IMR-90 (cell line): ENCODE data around the gene CDK1. TPM values are rescaled to one million over a fixed set of nuclear protein-coding genes. Genes with fewer than 3 reads are reported as not detected.

Experiments
- ATAC-seq: fragments of 200-7000 bp; cut with Tn5 transposase; 2 replicates; pipeline ENCODE4 v1.9.1; 2020; ENCODE audit warnings: low read depth, mild to moderate bottlenecking, moderate library complexity
- BruUV-seq: library from RNA; stranded (reverse); fragments of 400-500 nt; replicated peaks from 2 replicates; lab custom pipeline; 2021; lab: Mats Ljungman, UMichigan
- CTCF ChIA-PET: fragments of 300-600 bp; formaldehyde crosslinking; extraction: SDS; loops from one replicate; lab custom pipeline; 2021; ENCODE audit warnings: antibody characterized with exemption; lab: Yijun Ruan, JAX
- POLR2A ChIA-PET: fragments of 300-600 bp; sonication (Branson Sonifier 250); formaldehyde crosslinking; loops from one replicate; lab custom pipeline; 2022; ENCODE audit warnings: antibody characterized with exemption; ENCODE audit not compliant: unreplicated experiment; lab: Charles Lee
- DNase-seq: peaks from one replicate; pipeline ENCODE4 v3.0.0; 2013
- H2AFZ ChIP-seq: replicated peaks from 2 replicates; pipeline ENCODE3; 2013; ENCODE audit warnings: low read length, mild to moderate bottlenecking; ENCODE audit not compliant: poor library complexity
- H2AK5ac ChIP-seq: 2 replicates; pipeline ENCODE4 v1.6.1; 2013; ENCODE audit warnings: low read depth, low read length, inconsistent platforms
- H2AK9ac ChIP-seq: replicated peaks from 2 replicates; pipeline ENCODE3; 2013; ENCODE audit warnings: mild to moderate bottlenecking, low read depth, low read length, moderate library complexity; ENCODE audit not compliant: poor library complexity
- H2BK120ac ChIP-seq: 2 replicates; pipeline ENCODE4 v1.6.1; 2013; ENCODE audit warnings: low read depth, low read length, inconsistent platforms
- H2BK15ac ChIP-seq: 3 replicates; pipeline ENCODE4 v1.6.1; 2013; ENCODE audit warnings: low read depth, low read length, inconsistent platforms
- H2BK20ac ChIP-seq: 2 replicates; pipeline ENCODE4 v1.6.1; 2013; ENCODE audit warnings: low read depth, mild to moderate bottlenecking, inconsistent platforms, low read length, moderate library complexity
- H2BK5ac ChIP-seq: 2 replicates; pipeline ENCODE4 v1.6.1; 2013; ENCODE audit warnings: mild to moderate bottlenecking, low read depth, low read length, inconsistent platforms; ENCODE audit not compliant: poor library complexity, severe bottlenecking
- H3K14ac ChIP-seq: replicated peaks from 2 replicates; pipeline ENCODE4 v1.6.1; 2013; ENCODE audit warnings: low read depth, low read length, inconsistent platforms
- H3K18ac ChIP-seq: 2 replicates; pipeline ENCODE4 v1.6.1; 2013; ENCODE audit warnings: low read depth, low read length, control low read depth
- H3K23ac ChIP-seq: 2 replicates; pipeline ENCODE4 v1.6.1; 2013; ENCODE audit warnings: low read depth, low read length, inconsistent platforms
- H3K27ac ChIP-seq: 2 replicates; pipeline ENCODE4 v1.5.1; 2013; ENCODE audit warnings: mild to moderate bottlenecking, control low read depth, low read length; ENCODE audit not compliant: insufficient read depth
- H3K27me3 ChIP-seq: 2 replicates; pipeline ENCODE4 v1.6.1; 2013; ENCODE audit warnings: low read length; ENCODE audit not compliant: control insufficient read depth, insufficient read depth
- H3K36me3 ChIP-seq: 2 replicates; pipeline ENCODE4 v1.6.1; 2013; ENCODE audit warnings: low read length, mixed read lengths; ENCODE audit not compliant: control insufficient read depth, insufficient read depth
- H3K4ac ChIP-seq: 2 replicates; pipeline ENCODE4 v1.6.1; 2013; ENCODE audit warnings: low read depth, low read length, inconsistent platforms
- H3K4me1 ChIP-seq: 2 replicates; pipeline ENCODE4 v1.6.1; 2013; ENCODE audit warnings: low read length, mixed read lengths; ENCODE audit not compliant: control insufficient read depth, insufficient read depth
- H3K4me2 ChIP-seq: 2 replicates; pipeline ENCODE4 v1.6.1; 2013; ENCODE audit warnings: low read depth, mild to moderate bottlenecking, control low read depth, low read length, moderate library complexity
- H3K4me3 ChIP-seq: 2 replicates; pipeline ENCODE4 v1.5.1; 2013; ENCODE audit warnings: low read depth, mild to moderate bottlenecking, control low read depth, low read length, moderate library complexity; ENCODE audit not compliant: insufficient read depth
- H3K56ac ChIP-seq: 2 replicates; pipeline ENCODE4 v1.6.1; 2013; ENCODE audit warnings: low read length, inconsistent platforms; ENCODE audit not compliant: insufficient read depth; ENCODE audit errors: extremely low read depth
- H3K79me1 ChIP-seq, 2 experiments: 2 replicates each; pipeline ENCODE4 v1.6.1; 2013; ENCODE audit warnings: low read length in 2 of 2, inconsistent platforms in 1 of 2, low read depth in 1 of 2
- H3K9ac ChIP-seq: 2 replicates; pipeline ENCODE4 v1.6.1; 2013; ENCODE audit warnings: low read depth, low read length, control low read depth
- H3K9me1 ChIP-seq: 2 replicates; pipeline ENCODE4 v1.6.1; 2013; ENCODE audit warnings: low read length, inconsistent platforms; ENCODE audit not compliant: insufficient read depth
- H3K9me3 ChIP-seq: 2 replicates; pipeline ENCODE4 v1.6.1; 2013; ENCODE audit warnings: low read length; ENCODE audit not compliant: control insufficient read depth, insufficient read depth
- H4K20me1 ChIP-seq: 2 replicates; pipeline ENCODE4 v1.6.1; 2013; ENCODE audit warnings: low read length, inconsistent platforms; ENCODE audit not compliant: insufficient read depth
- H4K5ac ChIP-seq: 2 replicates; pipeline ENCODE4 v1.6.1; 2013; ENCODE audit warnings: mild to moderate bottlenecking, low read depth, low read length, control low read depth
- H4K8ac ChIP-seq, 2 experiments: 2 replicates each; pipeline ENCODE4 v1.6.1; 2013; ENCODE audit warnings: low read depth in 2 of 2, low read length in 2 of 2, control low read depth in 1 of 2, inconsistent platforms in 1 of 2
- H4K91ac ChIP-seq: 2 replicates; pipeline ENCODE4 v1.6.1; 2013; ENCODE audit warnings: low read depth, low read length, inconsistent platforms; ENCODE audit not compliant: insufficient read depth
- BHLHE40 ChIP-seq: fragments of 150-350 bp; IDR thresholded peaks from 2 replicates; pipeline ENCODE4 v1.6.1; 2016; ENCODE audit warnings: mild to moderate bottlenecking, low read depth, low read length
- CEBPB ChIP-seq: IDR thresholded peaks from 2 replicates; pipeline ENCODE4 v1.6.1; 2012; ENCODE audit warnings: low read depth, low read length, improper control_type of control experiment
- CHD1 ChIP-seq: IDR thresholded peaks from 2 replicates; pipeline ENCODE4 v1.6.1; 2012; ENCODE audit warnings: low read depth, low read length, improper control_type of control experiment
- FOS ChIP-seq: fragments of 150-350 bp; IDR thresholded peaks from 2 replicates; pipeline ENCODE4 v1.6.1; 2016; ENCODE audit warnings: low read depth, low read length
- MAFK ChIP-seq: IDR thresholded peaks from 2 replicates; pipeline ENCODE4 v1.6.1; 2012; ENCODE audit warnings: low read depth, low read length, improper control_type of control experiment
- MAZ ChIP-seq: IDR thresholded peaks from 2 replicates; pipeline ENCODE4 v1.6.1; 2012; ENCODE audit warnings: low read depth, mild to moderate bottlenecking, low read length, improper control_type of control experiment, moderate library complexity, borderline replicate concordance
- MXI1 ChIP-seq: IDR thresholded peaks from 2 replicates; pipeline ENCODE4 v1.6.1; 2012; ENCODE audit warnings: low read depth, mild to moderate bottlenecking, low read length, moderate library complexity, borderline replicate concordance
- NFE2L2 ChIP-seq: fragments of 150-350 bp; IDR thresholded peaks from 2 replicates; pipeline ENCODE4 v1.6.1; 2016; ENCODE audit warnings: low read depth, mild to moderate bottlenecking, low read length
- POLR2A ChIP-seq: IDR thresholded peaks from 2 replicates; pipeline ENCODE4 v1.6.1; 2012; ENCODE audit warnings: mild to moderate bottlenecking, low read depth, low read length
- RCOR1 ChIP-seq: IDR thresholded peaks from 2 replicates; pipeline ENCODE4 v1.6.1; 2012; ENCODE audit warnings: mild to moderate bottlenecking, low read length, improper control_type of control experiment; ENCODE audit not compliant: insufficient replicate concordance
- RFX5 ChIP-seq: IDR thresholded peaks from 2 replicates; pipeline ENCODE4 v1.8.0; 2012; ENCODE audit warnings: low read depth, mild to moderate bottlenecking, low read length, moderate library complexity
- SMC3 ChIP-seq: fragments of 150-350 bp; IDR thresholded peaks from 2 replicates; pipeline ENCODE4 v1.6.1; 2016; ENCODE audit warnings: low read depth, mild to moderate bottlenecking, antibody characterized with exemption, low read length, moderate library complexity
- WGBS, 2 experiments: methylation state at CpG; one replicate each; pipeline versions ENCODE4 v1.1.5 to v1.1.7; 2013; ENCODE audit warnings: missing lambda C conversion rate in 2 of 2; ENCODE audit not compliant: insufficient read length in 1 of 2; ENCODE audit errors: extremely low coverage in 2 of 2; 5-methylcytosine and 5-hydroxymethylcytosine counted together
- dilution Hi-C: fragments of 300-500 bp; cut with HindIII; formaldehyde crosslinking; loops from one replicate; pipeline ENCODE4 v1.14.3; 2018; ENCODE audit warnings: low sequenced_read_pairs; ENCODE audit not compliant: unreplicated experiment
- in situ Hi-C: fragments of 300-500 bp; cut with MboI; formaldehyde crosslinking; loops from 3 replicates; pipeline ENCODE4 v1.14.3; 2019; ENCODE audit warnings: low sequenced_read_pairs, inconsistent platforms, mixed read lengths
- intact Hi-C: fragments of 100-400 bp; cut with micrococcal nuclease; formaldehyde crosslinking; loops from 2 replicates; pipeline ENCODE4 v1.10.0; 2022
- polyA plus RNA-seq, 3 experiments: library from polyadenylated mRNA; depleted of rRNA; stranded (reverse); fragments of >200 nt; gene quantifications; 2 replicates each; pipeline ENCODE4 v1.2.3, GENCODE V29; 2012; ENCODE audit warnings: low replicate concordance in 1 of 3
- total RNA-seq: library from RNA; depleted of rRNA; stranded (reverse); fragments of >200 nt; gene quantifications from 2 replicates; pipeline ENCODE4 v1.2.3, GENCODE V29; 2012
- TF ChIP-seq, protein P1 (sequence below): conservative IDR thresholded peaks from 2 replicates; pipeline ENCODE4 v1.5.1; 2012; ENCODE audit warnings: mild to moderate bottlenecking, low read depth, low read length, improper control_type of control experiment
- TF ChIP-seq, protein P2 (sequence below): fragments of 150-350 bp; IDR thresholded peaks from 2 replicates; pipeline ENCODE4 v1.6.1; 2017; ENCODE audit warnings: mild to moderate bottlenecking, antibody characterized with exemption, low read length, low read depth
- TF ChIP-seq, protein P3 (sequence below): fragments of 150-350 bp; IDR thresholded peaks from 2 replicates; pipeline ENCODE4 v1.6.1; 2016; ENCODE audit warnings: low read depth, mild to moderate bottlenecking, low read length, moderate library complexity, borderline replicate concordance

Gene CDK1
- total and polyA plus RNA-seq, 2 of the 4 experiments (the other 2 are of a cell fraction) = 21.9 to 28.1 TPM

DNA sequence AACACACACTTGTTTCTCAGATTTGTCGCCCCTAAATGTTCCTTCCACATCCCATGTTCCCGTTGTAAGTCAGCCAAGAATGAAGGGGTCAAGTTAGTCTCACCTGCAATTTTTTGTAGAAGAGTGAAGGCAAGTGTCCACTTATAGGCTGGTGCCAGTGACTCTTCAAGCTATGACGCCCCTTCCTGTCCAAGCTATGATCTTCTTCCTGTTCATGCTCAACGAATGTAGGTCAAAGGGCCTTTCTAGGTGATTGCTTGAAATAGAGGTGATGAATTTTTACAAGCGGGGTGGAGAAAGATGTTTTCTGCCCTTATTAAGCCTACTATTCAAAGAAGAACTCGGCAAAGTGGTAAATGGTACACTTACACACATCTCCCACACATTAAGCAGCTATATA is 41.0 kb downstream of the CDK1 start:
- Histone ChIP-seq H3K14ac (no peak overlapping the region), H3K23ac (no peak overlapping the region; the same call in 1 of the 2 replicates), H3K79me1 (no peaks in the 10 kb centered on the region), H3K4me1 (peaks cover 13% of the 10 kb centered on the region), H2BK20ac (peak overlapping the region; percentile 57), H4K20me1 (no peaks in the 10 kb centered on the region), H2BK120ac (peak overlapping the region; percentile 61; the same call in 1 of the 2 replicates), H2AK9ac (no peak overlapping the region), H3K9me1 (0 out of 2 replicates have a peak, but pooled peaks cover 6% of the 10 kb centered on the region), H3K9me3 (no peaks in the 10 kb centered on the region), H3K4me3 (no peak overlapping the region), H3K9ac (no peak overlapping the region), H3K4ac (peak overlapping the region; percentile 42), H3K27me3 (no peaks in the 10 kb centered on the region), H3K27ac (no peak overlapping the region), H4K91ac (peak overlapping the region; percentile 66; the same call in 1 of the 2 replicates), H2AK5ac (peak overlapping the region; percentile 54), H3K4me2 (no peak overlapping the region), H3K36me3 (no peaks in the 10 kb centered on the region), H2AFZ (no peak overlapping the region), H3K56ac (no peak overlapping the region), H2BK15ac (0 out of 3 replicates have a peak overlapping the region, but pooled peaks have one; percentile 73), H3K18ac (peak overlapping the region; percentile 2; the same call in 1 of the 2 replicates), H4K5ac (no peak overlapping the region), H4K8ac (no peak overlapping the region), H2BK5ac (no peak overlapping the region)
- POLR2A ChIA-PET = no interaction called here
- in situ Hi-C loops = loop anchor here (10.0 to 25.0 kb wide), 4 partner anchors 466 to 1418 kb away; no protein-coding TSS in a partner anchor
- WGBS, 2 experiments = no CpG with 5 or more reads among the region's 6 CpGs
- ATAC-seq = no peak
- intact Hi-C loops = loop anchor here (5.0 to 10.0 kb wide), 3 partner anchors 666 to 1236 kb away; partner anchors contain the start of gene ARID5B
- DNase-seq = no peak
- BruUV-seq = no TSS peak
- CTCF ChIA-PET = interaction anchor here (0.9 kb wide), 1 partner anchor 148 kb away, joined by 7 read pairs; no protein-coding TSS in a partner anchor
- TF ChIP-seq MAZ (no peak), POLR2A (no peak), NFE2L2 (no peak), MAFK (no peak), MXI1 (no peak), CHD1 (no peak), FOS (no peak), RFX5 (no peak), SMC3 (no peak), RCOR1 (no peak), CEBPB (no peak), BHLHE40 (no peak)
- TF ChIP-seq, protein P1, sequence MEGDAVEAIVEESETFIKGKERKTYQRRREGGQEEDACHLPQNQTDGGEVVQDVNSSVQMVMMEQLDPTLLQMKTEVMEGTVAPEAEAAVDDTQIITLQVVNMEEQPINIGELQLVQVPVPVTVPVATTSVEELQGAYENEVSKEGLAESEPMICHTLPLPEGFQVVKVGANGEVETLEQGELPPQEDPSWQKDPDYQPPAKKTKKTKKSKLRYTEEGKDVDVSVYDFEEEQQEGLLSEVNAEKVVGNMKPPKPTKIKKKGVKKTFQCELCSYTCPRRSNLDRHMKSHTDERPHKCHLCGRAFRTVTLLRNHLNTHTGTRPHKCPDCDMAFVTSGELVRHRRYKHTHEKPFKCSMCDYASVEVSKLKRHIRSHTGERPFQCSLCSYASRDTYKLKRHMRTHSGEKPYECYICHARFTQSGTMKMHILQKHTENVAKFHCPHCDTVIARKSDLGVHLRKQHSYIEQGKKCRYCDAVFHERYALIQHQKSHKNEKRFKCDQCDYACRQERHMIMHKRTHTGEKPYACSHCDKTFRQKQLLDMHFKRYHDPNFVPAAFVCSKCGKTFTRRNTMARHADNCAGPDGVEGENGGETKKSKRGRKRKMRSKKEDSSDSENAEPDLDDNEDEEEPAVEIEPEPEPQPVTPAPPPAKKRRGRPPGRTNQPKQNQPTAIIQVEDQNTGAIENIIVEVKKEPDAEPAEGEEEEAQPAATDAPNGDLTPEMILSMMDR = no peak
- TF ChIP-seq, protein P2, sequence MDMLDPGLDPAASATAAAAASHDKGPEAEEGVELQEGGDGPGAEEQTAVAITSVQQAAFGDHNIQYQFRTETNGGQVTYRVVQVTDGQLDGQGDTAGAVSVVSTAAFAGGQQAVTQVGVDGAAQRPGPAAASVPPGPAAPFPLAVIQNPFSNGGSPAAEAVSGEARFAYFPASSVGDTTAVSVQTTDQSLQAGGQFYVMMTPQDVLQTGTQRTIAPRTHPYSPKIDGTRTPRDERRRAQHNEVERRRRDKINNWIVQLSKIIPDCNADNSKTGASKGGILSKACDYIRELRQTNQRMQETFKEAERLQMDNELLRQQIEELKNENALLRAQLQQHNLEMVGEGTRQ = no peak
- TF ChIP-seq, protein P3, sequence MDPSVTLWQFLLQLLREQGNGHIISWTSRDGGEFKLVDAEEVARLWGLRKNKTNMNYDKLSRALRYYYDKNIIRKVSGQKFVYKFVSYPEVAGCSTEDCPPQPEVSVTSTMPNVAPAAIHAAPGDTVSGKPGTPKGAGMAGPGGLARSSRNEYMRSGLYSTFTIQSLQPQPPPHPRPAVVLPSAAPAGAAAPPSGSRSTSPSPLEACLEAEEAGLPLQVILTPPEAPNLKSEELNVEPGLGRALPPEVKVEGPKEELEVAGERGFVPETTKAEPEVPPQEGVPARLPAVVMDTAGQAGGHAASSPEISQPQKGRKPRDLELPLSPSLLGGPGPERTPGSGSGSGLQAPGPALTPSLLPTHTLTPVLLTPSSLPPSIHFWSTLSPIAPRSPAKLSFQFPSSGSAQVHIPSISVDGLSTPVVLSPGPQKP = no peak
- dilution Hi-C loops = no loop called here
